ENCODE data around the gene SPOUT1.
"Not testable (repeated sequence)": the region's sequence is repeated elsewhere in the genome, so short reads cannot be mapped to it uniquely, and the experiment has no call there.

SPOUT1 gene, protein sequence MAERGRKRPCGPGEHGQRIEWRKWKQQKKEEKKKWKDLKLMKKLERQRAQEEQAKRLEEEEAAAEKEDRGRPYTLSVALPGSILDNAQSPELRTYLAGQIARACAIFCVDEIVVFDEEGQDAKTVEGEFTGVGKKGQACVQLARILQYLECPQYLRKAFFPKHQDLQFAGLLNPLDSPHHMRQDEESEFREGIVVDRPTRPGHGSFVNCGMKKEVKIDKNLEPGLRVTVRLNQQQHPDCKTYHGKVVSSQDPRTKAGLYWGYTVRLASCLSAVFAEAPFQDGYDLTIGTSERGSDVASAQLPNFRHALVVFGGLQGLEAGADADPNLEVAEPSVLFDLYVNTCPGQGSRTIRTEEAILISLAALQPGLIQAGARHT

DNA sequence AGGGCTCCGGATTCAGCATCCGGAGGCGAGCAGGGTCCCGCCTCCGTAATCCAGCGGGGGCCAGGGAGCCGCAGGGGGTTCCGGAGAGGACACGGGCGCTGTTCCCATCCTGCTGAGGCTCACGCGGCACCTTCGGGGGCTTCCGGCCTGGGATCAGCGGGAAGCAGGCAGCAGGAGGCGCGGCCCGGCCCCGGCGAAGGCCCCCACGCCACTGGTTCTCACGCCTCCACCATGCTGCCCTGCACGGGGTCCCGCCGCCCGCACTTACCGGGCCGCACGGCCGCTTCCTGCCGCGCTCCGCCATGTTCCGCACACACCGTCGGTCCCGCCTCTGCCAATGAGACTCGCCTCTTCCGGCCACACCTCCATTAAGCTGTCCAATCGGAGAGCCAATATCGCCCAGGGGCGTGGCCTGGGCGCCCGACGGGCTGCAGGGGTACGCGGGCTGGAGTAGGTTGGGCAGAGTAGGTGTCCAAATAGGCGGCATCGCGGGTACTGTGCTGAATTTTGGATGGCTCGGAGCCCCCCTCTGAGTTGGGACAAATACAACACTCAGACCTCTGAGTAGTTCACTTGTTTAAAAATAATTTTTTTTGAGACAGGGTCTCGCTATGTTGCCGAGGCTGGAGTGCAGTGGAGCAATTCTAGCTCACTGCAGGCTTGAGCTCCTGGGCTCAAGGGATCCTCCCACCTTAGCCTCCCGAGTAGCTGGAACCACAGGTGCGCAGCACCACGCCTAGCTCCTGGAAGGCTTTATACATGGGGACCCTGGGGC, at the start of gene SPOUT1:
TSS of gene SPOUT1 (minus strand) at position 318 of the 775 bp plus-strand sequence. CDS start at position 304, 14 bp downstream.
- DNase-seq (ENCODE audit: low spot score): peak; percentile 93

DNA sequence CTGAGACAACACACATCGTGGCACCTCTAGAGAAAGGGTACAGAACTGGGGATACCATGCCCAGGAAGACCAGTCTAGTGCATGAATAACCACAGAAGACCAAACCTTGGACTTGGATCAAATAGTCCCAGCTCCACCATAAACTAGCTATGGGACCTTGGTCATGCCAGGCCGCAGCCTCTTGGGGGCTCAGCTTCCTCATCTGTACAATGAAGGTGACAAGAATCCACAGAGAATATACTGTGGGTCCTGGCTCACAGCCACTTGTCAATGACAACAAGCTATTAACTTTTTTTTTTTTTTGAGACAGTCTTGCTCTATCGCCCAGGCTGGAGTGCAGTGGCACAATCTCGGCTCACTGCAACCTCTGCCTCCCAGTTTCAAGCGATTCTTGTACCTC, 48.3 kb upstream of the SPOUT1 start:
- no peak for DNase-seq (ENCODE audit: low spot score)

DNA sequence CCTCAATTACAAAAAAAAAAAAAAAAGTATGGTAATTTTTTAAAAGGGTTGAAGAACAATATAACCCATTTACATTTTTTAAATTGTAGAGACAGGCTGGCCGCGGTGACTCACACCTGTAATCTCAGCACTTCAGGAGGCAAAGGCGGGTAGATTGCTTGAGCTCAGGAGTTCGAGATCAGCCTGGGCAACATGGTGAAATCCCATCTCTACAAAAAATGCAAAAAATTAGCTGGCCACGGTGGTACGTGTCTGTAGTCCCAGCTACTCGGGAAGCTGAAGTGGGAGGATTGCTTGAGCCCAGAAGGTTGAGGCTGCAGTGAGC, 41.3 kb upstream of the SPOUT1 start:
- not testable (repeated sequence) for DNase-seq (ENCODE audit: low spot score)

DNA sequence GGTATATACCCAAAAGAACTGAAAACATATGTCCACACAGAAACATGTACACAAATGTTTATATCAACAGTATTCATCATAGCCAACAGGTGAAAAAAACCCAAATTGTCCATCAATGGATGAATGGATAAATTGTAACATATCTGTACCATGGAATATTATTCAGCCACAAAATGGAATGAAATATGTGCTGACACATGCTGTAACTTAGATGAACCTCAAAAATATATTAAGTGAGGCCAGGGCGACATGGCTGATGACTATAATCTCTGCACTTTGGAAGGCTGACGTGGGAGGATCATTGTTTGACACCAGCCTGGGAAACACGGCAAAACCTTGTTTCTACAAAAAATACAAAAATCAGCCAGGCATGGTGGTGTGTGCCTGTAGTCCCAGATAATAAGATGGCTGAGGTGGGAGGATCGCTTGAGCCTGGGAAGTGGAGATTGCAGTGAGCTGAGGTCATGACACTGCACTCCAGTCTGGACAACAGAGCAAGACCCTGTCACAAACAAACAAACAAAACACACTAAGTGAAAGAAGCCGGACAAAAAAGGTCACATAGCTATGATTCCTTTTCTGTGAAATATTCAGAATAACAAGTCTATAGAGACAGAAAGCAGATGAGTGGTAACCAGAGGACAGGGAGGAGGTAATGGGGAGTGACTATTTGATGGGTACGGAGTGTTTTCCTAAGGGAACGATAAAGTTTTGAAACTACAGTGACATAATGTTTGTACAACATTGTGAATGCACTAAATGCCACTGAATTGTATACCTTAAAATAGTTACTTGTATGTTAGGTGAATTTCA, 40.7 kb upstream of the SPOUT1 start:
- no peak for DNase-seq (ENCODE audit: low spot score)

DNA sequence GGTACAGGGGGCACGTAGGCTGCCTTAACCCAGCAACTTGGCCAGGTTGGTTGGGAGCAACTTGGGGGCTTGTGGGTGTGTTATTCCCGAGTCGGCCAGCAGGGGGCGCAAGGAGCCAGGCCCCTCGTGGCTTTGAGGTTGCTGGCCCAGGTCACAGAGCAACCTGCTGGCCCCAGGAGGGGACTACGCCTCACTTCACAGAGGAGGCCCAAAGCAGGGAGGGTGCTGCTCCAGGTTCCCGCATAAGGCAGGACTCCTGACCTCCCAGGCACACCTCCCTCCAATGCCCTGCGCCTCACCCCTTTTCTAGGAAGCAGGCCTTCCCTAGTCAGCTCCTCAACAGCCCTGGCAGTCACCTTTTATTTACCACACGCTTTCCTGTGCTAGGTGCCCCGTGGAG, 34.1 kb upstream of the SPOUT1 start:
- peak; percentile 83 for DNase-seq (ENCODE audit: low spot score)

DNA sequence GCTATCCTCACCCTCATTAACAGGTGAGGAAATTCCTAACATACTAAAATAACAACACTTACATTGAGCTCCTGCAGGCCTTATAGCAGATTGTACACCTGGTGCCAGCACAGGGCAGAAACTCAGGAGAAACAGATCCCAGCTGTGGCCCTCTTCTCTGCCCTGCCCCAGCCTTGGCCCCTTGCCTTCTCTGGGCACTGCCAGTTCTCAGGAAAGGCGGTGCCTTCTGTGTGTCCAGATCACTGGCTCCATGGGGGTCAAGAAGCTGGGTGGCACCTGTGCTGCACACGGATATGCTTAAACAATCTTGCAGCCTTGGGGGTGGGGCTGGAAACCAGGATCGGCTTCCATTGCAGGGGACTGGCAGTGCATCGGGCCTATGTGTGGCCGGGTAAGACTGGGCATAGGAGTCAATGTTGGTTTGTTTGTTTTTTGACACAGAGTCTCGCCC, 32.8 kb upstream of the SPOUT1 start:
- DNase-seq (ENCODE audit: low spot score): no peak

DNA sequence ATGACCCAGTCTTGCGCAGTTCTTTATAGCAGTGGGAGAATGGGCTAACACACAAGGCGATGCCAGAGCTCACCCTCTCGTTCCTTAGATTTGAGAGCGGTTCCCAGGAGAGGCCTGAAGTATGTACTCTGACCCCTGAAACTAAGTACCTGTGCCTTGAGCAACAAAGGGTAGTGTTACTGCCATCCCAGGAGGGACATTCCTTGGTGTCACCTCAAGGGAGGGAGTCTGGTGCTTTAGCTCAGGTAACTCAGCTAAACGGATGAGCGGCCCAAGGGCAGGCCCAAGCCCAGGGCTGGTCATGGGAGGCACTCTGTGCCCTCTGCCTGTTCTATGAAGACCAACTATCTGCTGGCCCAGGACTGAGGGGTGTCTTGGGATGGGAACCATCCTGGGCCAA, 31.9 kb upstream of the SPOUT1 start:
- DNase-seq (ENCODE audit: low spot score): no peak

DNA sequence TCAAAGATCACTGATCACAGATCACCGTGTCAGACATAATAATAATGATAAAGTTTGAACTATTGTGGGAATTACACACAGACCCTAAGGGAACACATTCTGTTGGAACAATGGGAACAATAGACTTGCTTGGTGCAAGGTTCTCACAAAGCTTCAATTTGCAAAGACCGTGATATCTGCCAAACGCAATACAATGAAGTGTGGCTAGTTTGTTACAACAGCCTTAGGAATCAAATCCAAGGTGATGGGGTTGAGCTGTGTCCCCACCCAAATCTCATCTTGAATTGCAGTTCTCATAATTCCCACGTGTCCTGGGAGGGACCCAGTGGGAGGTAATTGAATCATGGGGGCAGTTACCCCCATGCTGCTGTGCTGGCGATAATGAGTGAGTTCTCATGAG, 31.3 kb upstream of the SPOUT1 start:
- no peak for DNase-seq (ENCODE audit: low spot score)

DNA sequence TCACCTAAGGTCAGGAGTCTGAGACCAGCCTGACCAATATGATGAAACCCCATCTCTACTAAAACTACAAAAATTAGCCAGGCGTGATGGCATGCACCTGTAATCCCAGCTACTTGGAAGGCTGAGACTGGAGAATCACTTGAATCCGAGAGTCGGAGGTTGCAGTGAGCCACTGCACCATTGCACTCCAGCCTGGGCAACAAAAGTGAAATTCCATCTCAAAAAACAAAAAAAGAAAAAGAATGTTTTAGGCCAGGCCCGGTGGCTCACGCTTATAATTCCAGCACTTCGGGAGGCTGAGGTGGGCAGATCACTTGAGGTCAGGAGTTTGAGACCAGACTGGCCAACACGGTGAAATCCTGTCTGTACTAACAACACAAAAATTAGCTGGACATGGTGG, 28.9 kb upstream of the SPOUT1 start:
- not testable (repeated sequence) for DNase-seq (ENCODE audit: low spot score)

DNA sequence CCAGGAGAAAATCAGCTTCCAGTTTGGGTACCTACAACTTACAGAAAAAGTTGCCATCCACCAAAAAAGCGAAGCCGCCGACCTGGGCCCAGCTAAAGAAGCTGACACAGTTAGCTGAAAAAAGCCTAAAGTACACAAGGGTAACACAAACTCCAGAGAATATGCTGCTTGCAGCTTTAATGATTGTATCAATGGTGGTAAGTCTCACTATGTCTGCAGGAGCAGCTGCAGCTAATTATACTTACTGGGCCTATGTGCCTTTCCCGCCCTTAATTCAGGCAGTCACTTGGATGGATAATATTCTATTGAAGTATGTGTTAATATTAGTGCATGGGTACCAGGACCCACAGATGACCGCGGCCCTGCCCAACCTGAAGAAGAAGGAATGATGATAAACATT, 24.9 kb upstream of the SPOUT1 start:
- not testable (repeated sequence) for DNase-seq (ENCODE audit: low spot score)

DNA sequence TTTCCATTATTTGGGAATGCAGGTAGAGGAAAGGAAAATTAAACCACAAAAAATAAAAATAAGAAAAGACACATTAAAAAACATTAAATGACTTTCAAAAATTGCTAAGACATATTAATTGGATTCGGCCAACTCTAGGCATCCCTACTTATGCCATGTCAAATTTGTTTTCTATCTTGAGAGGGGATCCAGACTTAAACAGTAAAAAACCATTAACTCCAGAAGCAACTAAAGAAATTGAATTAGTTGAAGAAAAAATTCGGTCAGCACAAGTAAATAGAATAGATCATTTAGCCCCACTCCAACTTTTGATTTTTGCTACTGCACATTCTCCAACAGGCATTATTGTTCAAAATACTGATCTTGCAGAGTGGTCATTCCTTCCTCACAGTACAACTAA, 23.1 kb upstream of the SPOUT1 start:
- not testable (repeated sequence) for DNase-seq (ENCODE audit: low spot score)

DNA sequence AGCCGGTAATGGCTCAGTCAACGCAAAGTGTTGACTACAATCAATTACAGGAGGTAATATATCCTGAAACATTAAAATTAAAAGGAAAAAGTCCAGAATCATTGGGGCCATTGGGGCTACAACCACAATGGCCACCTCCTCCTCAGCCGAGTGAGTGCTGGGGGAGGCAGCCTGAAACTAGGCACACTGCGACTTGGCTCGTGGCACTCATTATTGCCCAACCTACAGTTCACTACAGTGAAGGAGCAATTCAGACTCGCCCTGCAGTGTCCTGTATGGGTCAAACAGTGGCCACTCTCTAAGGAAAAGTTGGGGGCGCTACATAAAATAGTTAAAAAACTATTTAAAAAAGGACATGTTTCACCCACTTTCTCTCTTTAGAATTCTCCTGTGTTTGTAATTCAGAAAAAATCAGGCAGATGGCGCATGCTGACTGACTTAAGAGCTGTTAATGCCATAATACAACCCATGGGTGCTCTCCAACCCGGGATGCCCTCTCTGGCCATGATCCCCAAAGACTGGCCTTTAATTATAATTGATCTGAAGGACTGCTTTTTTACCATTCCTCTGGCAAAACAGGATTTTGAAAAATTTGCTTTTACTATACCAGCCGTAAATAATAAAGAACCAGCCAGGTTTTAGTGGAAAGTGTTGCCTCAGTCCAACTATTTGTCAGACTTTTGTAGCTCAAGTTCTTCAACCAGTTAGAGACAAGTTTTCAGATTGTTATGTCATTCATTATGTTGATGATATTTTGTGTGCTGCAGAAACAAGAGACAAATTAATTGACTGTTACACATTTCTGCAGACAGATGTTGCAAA, 22.4 kb upstream of the SPOUT1 start:
- not testable (repeated sequence) for DNase-seq (ENCODE audit: low spot score)

DNA sequence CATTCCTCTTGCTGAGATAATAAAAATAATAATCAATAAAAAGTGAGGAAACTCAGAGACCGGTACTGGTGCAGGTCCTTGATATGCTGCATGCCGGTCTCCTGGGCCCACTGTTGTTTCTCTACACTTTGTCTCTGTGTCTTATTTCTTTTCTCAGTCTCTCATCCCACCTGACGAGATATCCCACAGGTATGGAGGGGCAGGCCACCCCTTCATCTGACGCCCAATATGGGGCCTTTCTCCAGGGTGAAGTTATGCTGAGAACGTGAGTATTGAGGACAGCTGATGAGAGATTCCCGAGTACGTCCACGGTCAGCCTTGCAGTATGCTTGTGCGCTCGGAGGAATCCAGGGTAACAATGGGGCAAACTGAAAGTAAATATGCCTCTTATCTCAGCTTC, 21.4 kb upstream of the SPOUT1 start:
- not testable (repeated sequence) for DNase-seq (ENCODE audit: low spot score)

DNA sequence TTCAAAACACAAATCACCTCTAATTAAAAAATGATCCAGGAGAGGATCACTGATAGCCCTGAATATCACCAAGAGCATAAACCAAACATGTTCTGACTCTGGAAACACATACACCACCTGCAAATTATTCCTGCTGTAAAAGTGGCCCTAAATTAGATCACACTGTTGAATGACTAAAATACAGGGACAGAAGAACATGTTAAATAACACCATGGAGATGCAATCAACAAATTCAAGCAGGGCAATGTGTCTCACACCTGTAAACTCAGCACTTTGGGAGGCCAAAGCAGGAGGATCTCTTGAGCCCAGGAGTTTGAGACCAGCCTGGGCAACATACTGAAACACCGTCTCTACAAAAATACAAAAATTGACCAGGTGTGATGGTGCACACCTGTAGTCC, 18.2 kb upstream of the SPOUT1 start:
- no peak for DNase-seq (ENCODE audit: low spot score)

DNA sequence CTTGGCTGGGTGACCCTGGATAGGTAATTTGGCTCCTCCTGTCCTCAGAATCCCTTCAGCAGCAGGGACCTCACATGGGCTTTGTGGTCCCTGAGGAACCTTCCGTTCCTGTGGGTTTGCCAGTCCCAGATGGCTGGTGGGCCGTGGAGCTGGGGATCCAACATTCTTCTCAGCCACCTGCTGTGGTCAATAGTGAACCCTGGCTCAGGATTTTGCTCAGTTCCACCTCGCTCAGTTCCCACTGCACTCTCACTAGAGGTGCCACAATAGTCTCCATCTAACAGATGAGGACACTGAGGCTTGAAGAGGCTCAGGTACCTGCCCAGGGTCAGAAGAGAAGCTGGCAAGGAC, 17.1 kb upstream of the SPOUT1 start:
- DNase-seq (ENCODE audit: low spot score): no peak

DNA sequence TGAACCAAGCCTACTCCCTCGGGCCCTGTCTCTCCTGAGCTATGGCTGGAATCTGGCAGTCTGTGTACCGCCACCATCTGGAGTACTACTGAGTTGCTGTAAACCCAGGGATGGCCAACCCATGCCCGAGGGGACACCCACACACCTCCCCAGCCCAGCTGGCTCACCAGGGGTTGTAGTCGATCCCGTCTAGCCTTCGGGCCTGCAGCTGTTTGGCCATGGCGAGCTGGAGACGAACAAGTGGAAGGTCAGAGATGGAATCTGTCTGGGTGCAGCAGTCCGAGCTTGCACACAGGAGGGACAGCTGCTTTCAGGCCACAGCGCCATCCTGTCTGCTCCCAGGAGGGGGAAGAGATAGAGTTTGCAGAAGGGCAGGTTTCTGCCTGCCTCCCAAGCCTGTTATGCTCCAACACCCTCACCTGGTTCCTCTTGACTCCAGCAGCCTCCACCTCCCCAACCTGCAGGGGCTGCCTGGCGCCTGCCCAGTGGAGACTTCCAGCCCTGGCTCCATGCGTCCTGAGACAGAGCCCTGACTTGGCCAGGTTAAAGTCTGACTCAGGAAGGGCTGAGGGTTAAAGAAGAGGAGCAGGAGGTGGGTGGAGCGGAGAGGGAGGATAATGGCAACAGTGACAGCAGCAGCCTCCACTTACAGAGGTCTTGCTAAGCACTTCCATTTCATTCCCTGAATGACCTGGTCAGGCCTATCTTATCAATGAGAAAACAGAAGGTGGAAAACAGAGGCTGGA, 15.8 kb upstream of the SPOUT1 start:
- no peak for DNase-seq (ENCODE audit: low spot score)

DNA sequence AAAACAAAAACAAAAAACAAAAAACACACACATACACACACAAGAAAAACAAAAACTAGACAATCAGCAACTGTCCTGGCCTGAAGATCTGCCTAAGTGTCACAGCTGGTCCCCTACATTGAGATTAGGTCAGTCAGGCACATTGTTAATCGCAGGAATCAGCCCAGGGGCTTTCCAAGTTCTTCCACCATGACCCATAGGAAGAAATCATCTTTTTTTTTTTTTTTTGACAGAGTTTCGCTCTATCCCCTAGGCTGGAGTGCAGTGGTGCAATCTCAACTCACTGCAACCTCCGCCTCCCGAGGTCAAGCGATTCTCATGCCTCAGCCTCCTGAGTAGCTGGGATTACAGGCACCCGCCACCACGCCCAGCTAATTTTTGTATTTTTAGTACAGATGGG, 13.6 kb upstream of the SPOUT1 start:
- not testable (repeated sequence) for DNase-seq (ENCODE audit: low spot score)

DNA sequence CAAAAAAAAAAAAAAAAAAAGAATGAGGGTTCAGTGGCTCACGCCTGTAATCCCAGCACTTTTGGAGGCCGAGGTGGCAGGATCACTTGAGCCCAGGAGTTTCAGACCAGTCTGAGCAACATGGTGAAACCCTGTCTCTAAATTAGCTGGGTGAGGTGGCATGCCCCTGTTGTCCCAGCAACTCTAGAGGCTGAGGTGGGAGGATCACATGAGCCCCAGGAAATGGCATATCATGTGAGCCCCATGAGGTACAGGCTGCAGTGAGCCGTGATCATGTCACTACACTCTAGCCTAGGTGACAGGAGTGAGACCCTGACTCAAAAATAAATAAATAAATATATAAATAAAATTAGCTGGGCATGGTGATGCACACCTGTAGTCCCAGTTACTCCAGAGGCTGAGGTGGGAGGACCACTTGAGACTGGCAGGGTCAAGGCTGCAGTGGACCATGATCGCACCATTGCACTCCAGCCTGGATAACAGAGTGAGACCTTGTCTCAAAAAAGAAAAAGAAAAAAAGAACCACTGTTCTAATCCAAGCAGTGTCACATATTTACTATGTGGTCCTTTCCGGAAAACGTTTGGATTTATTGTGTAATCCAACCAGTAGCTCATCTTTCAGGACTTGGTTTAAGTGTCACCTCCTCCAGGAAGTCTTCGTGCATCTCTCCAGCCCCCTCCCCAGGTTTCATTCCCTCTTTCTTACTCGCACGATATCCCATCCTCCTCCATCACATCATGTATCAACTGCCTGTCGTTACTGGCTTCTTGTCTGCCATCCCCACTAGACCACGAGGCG, 12.3 kb upstream of the SPOUT1 start:
- DNase-seq (ENCODE audit: low spot score): no peak

DNA sequence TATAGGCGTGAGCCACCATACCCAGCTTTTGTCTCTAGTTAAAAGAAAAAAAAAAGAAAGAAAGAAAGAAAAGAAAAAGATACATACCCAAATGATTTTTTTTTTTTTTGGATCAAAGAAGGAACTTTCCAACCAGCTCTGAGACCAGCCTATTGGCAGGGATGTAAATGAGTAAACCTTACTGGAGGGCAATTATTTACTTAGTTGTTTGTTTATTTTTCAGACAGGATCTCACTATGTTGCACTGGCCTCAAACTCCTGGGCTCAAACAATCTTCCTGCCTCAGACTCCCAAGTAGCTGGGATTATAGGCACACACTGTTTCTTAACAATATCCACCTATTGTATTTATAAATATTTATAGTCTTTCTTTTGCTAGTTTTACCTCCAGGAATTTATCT, 10.9 kb upstream of the SPOUT1 start:
- no peak for DNase-seq (ENCODE audit: low spot score)

DNA sequence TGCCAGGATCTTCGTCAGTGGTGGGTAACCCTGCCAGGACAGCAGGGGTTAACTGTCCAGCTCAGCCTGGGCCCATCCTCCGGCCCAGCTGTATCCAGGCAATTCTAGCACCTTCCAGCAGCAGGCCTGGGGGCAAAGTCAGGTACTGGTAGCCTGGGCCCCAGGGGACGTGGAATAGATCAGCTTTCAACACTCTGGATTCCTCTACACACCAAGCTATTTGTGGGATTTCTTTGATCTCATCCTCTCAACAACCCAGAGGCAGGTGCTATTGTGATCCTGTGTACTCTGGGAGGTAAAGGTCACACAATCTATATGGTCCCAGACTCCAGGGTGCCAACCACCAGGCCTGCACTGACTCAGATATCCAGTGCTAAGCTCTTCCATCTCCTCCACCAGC, 8.7 kb upstream of the SPOUT1 start:
- DNase-seq (ENCODE audit: low spot score): no peak
